NB4 (cell line): ENCODE data around the gene MT1E.
A peak's percentile ranks its signal among the peaks of the same experiment; 100 is the strongest.

ENCODE experiments used
- DNase-seq: peaks from one replicate; pipeline ENCODE4 v3.0.0; 2010; ENCODE audit warnings: low read depth
- H3K4me3 ChIP-seq: one replicate; pipeline ENCODE4 v1.5.1; 2011; ENCODE audit warnings: mild to moderate bottlenecking, low read depth, low read length, moderate library complexity
- MAX ChIP-seq: IDR thresholded peaks from 2 replicates; pipeline ENCODE4 v1.6.1; 2011; ENCODE audit warnings: low read depth, low read length
- MYC ChIP-seq: IDR thresholded peaks from 2 replicates; pipeline ENCODE4 v1.6.1; 2011; ENCODE audit warnings: low read depth, low read length
- POLR2A ChIP-seq: IDR thresholded peaks from 2 replicates; pipeline ENCODE4 v1.6.1; 2011; ENCODE audit warnings: mild to moderate bottlenecking; ENCODE audit not compliant: insufficient read length; ENCODE audit errors: extremely low read depth
- TF ChIP-seq, protein P1 (sequence below): IDR thresholded peaks from one replicate; pipeline ENCODE4 v1.5.1; 2012; ENCODE audit warnings: low read depth, low read length

MT1E gene

GRCh38 chr16:56623637-56624036 is 1.9 kb upstream of the MT1E start:
- DNase-seq = no peak
- no peak for TF ChIP-seq POLR2A
- no peak for TF ChIP-seq MAX
- TF ChIP-seq MYC = no peak
- TF ChIP-seq, protein P1, sequence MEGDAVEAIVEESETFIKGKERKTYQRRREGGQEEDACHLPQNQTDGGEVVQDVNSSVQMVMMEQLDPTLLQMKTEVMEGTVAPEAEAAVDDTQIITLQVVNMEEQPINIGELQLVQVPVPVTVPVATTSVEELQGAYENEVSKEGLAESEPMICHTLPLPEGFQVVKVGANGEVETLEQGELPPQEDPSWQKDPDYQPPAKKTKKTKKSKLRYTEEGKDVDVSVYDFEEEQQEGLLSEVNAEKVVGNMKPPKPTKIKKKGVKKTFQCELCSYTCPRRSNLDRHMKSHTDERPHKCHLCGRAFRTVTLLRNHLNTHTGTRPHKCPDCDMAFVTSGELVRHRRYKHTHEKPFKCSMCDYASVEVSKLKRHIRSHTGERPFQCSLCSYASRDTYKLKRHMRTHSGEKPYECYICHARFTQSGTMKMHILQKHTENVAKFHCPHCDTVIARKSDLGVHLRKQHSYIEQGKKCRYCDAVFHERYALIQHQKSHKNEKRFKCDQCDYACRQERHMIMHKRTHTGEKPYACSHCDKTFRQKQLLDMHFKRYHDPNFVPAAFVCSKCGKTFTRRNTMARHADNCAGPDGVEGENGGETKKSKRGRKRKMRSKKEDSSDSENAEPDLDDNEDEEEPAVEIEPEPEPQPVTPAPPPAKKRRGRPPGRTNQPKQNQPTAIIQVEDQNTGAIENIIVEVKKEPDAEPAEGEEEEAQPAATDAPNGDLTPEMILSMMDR = no peak
- no peak overlapping the region for H3K4me3 ChIP-seq

GRCh38 chr16:56625943-56626654 is 518 bp downstream of the MT1E start:
- no peak for DNase-seq
- no peak for TF ChIP-seq MYC
- TF ChIP-seq POLR2A = no peak
- TF ChIP-seq, protein P1 = no peak
- TF ChIP-seq MAX = no peak
- H3K4me3 ChIP-seq = peak overlapping the region; percentile 39

- TF ChIP-seq, protein P1 = no peak
- TF ChIP-seq MAX (no peak), MYC (no peak), POLR2A (no peak)
- no peak overlapping the region for H3K4me3 ChIP-seq
- DNase-seq = no peak
These were observed 1.1 kb downstream of the MT1E start for GRCh38 chr16:56626685-56627084.

- TF ChIP-seq, protein P1 = no peak
- no peak for TF ChIP-seq MYC
- TF ChIP-seq MAX = no peak
- TF ChIP-seq POLR2A = no peak
- no peak for DNase-seq
- H3K4me3 ChIP-seq = no peak overlapping the region
These were observed 3.1 kb downstream of the MT1E start for GRCh38 chr16:56628486-56629350.

DNA sequence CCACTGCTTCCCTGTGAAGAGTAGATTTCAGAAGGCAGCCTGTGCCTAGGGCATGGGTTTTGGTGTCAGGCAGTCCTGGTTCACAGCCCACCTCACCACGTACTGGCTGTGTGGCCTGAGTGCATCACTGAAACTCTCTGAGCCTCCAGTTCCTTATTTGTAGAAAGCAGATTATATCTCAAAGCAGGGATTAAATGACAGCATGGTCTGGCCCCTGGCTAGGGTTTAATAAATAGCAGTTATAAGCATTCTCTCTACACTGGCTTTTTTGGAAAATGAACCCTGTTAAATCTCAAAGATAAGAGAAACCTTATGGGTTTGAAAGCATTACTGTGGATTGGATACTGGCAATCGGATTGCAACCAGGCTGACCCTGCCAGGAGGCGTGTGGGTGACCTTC is 4.0 kb downstream of the MT1E start:
- TF ChIP-seq MYC = no peak
- no peak for TF ChIP-seq MAX
- TF ChIP-seq POLR2A = no peak
- TF ChIP-seq, protein P1 = no peak
- no peak overlapping the region for H3K4me3 ChIP-seq
- no peak for DNase-seq
